Smooth muscle cell (in vitro differentiated cells): ENCODE results near the gene ULK4. TPM values are rescaled to one million over a fixed set of nuclear protein-coding genes. Genes with fewer than 3 reads are reported as not detected.
A peak's percentile ranks its signal among the peaks of the same experiment; 100 is the strongest.

Experiments used
- DNase-seq: peaks from one replicate; lab custom pipeline; 2025; ENCODE audit not compliant: unreplicated experiment; lab: John Stamatoyannopoulos, UW
- H2AFZ ChIP-seq: fragments of 200-600 bp; sonication (generic); 2 replicates; pipeline ENCODE4 v1.6.0; 2016; ENCODE audit warnings: antibody characterized with exemption, low read depth, mild to moderate bottlenecking
- H3F3A ChIP-seq: fragments of 200-600 bp; sonication (generic); 2 replicates; pipeline ENCODE4 v1.6.0; 2017; ENCODE audit warnings: antibody characterized with exemption, low read depth
- H3K27ac ChIP-seq: fragments of 200-600 bp; sonication (generic); 2 replicates; pipeline ENCODE4 v1.5.1; 2016; ENCODE audit warnings: low read depth, mild to moderate bottlenecking
- H3K27me3 ChIP-seq: fragments of 200-600 bp; sonication (generic); 2 replicates; pipeline ENCODE4 v1.6.1; 2016; ENCODE audit warnings: low read depth, mild to moderate bottlenecking
- H3K36me3 ChIP-seq: fragments of 200-600 bp; sonication (generic); 2 replicates; pipeline ENCODE4 v1.5.1; 2016; ENCODE audit warnings: low read depth
- H3K4me1 ChIP-seq: fragments of 200-600 bp; sonication (generic); 2 replicates; pipeline ENCODE4 v1.5.1; 2016; ENCODE audit warnings: low read depth
- H3K4me2 ChIP-seq: fragments of 200-600 bp; sonication (generic); 2 replicates; pipeline ENCODE4 v1.6.0; 2016; ENCODE audit warnings: mild to moderate bottlenecking
- H3K4me3 ChIP-seq: fragments of 200-600 bp; sonication (generic); 2 replicates; pipeline ENCODE4 v1.5.1; 2016; ENCODE audit warnings: mild to moderate bottlenecking
- H3K79me2 ChIP-seq: fragments of 200-600 bp; sonication (generic); 2 replicates; pipeline ENCODE4 v1.6.0; 2016; ENCODE audit warnings: low read depth, mild to moderate bottlenecking
- H3K9ac ChIP-seq: fragments of 200-600 bp; sonication (generic); 2 replicates; pipeline ENCODE4 v1.6.0; 2016; ENCODE audit warnings: low read depth
- H3K9me3 ChIP-seq: fragments of 200-600 bp; sonication (generic); replicated peaks from 2 replicates; pipeline ENCODE4 v1.5.1; 2016; ENCODE audit warnings: low read depth
- H4K20me1 ChIP-seq: fragments of 200-600 bp; sonication (generic); 2 replicates; pipeline ENCODE4 v1.6.0; 2016; ENCODE audit warnings: low read depth
- WGBS: methylation state at CpG from one replicate; pipeline ENCODE4 v1.1.7; 2016; ENCODE audit warnings: low lambda C conversion rate; 5-methylcytosine and 5-hydroxymethylcytosine counted together
- polyA plus RNA-seq: library from polyadenylated mRNA; unstranded; fragments of >200 nt; fragmentation: Nextera tagmentation; extraction: Ambion mirVana; gene quantifications from 2 replicates; pipeline ENCODE4 v1.2.1, GENCODE V29; 2016
- total RNA-seq: library from RNA; depleted of rRNA; stranded (reverse); fragments of >200 nt; gene quantifications from 2 replicates; pipeline ENCODE4 v1.2.3, GENCODE V29; 2014
- TF ChIP-seq, protein P1 (sequence below): fragments of 200-600 bp; sonication (generic); IDR thresholded peaks from 2 replicates; pipeline ENCODE4 v1.5.1; 2017; ENCODE audit warnings: borderline replicate concordance, mild to moderate bottlenecking, antibody characterized with exemption; ENCODE audit not compliant: insufficient read depth, poor library complexity, severe bottlenecking

The ULK4 gene
- total and polyA plus RNA-seq, 2 experiments from 2014 or later = 4.3 to 14.2 TPM

DNA sequence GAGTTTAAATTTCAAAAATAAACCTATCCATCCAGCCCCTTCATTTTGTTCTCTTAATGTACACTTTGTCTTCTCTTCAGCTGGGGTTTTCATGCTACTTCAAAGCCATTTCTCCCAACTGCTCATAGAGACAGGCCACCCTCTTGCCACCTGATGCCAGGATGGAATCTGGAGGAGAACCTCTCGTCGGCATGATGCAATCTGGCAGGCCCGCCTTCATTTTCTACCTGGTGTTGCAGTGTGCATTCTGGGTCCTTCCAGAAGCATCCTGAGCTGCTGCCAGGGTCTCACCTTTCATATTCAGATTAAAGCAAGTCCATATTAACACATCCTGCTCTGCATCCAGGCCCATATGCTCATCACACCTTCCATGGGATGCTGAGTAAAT, 701.8 kb downstream of the ULK4 start:
- H3K79me2 ChIP-seq = no peaks in the 10 kb centered on the region
- H4K20me1 ChIP-seq = no peaks in the 10 kb centered on the region
- DNase-seq = no peak
- no peak overlapping the region for H3K4me2 ChIP-seq
- TF ChIP-seq, protein P1, sequence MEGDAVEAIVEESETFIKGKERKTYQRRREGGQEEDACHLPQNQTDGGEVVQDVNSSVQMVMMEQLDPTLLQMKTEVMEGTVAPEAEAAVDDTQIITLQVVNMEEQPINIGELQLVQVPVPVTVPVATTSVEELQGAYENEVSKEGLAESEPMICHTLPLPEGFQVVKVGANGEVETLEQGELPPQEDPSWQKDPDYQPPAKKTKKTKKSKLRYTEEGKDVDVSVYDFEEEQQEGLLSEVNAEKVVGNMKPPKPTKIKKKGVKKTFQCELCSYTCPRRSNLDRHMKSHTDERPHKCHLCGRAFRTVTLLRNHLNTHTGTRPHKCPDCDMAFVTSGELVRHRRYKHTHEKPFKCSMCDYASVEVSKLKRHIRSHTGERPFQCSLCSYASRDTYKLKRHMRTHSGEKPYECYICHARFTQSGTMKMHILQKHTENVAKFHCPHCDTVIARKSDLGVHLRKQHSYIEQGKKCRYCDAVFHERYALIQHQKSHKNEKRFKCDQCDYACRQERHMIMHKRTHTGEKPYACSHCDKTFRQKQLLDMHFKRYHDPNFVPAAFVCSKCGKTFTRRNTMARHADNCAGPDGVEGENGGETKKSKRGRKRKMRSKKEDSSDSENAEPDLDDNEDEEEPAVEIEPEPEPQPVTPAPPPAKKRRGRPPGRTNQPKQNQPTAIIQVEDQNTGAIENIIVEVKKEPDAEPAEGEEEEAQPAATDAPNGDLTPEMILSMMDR = no peak
- 100% methylated on average over 3 of the region's 3 CpGs for WGBS
- H3K9ac ChIP-seq = no peak overlapping the region
- peaks cover 4% of the 10 kb centered on the region for H3K4me1 ChIP-seq
- H3K36me3 ChIP-seq = no peaks in the 10 kb centered on the region
- no peaks in the 10 kb centered on the region for H3F3A ChIP-seq
- H3K27me3 ChIP-seq = no peaks in the 10 kb centered on the region
- no peak overlapping the region for H3K4me3 ChIP-seq
- peak overlapping the region; percentile 7 for H3K27ac ChIP-seq
- no peaks in the 10 kb centered on the region for H3K9me3 ChIP-seq
- H2AFZ ChIP-seq = no peak overlapping the region

DNA sequence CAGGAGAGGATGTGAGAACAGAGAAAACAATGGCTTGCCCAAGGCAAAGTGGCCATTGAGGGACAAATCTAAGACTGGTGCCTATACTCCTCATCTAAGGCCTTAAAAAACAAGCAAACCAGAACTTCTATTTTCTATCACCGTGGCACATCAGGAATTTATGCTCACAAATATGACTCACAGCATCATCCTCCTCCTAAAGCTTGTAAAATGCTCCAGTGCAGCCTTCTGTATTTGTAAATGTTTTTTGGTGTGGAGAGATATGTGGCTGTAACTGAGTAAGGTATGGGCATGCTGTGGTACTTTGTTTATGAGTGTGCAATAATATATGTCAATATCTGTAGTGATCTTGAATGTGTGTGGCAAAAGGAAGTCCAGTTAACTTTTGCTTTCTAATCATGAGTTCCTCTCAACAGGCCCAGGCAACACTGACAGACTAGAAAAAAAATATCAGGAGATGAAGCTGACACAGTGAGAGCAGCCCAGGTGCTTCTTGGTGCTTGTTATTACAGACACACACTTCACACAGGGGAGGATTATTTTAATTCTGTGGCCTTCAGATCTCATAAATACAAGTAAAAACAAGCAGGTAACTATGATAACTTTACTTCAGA, 702.3 kb downstream of the ULK4 start:
- Histone ChIP-seq H3K4me1 (peaks cover 4% of the 10 kb centered on the region), H3F3A (no peaks in the 10 kb centered on the region), H3K36me3 (no peaks in the 10 kb centered on the region), H2AFZ (no peak overlapping the region), H3K4me2 (peak overlapping the region; percentile 27), H3K9me3 (no peaks in the 10 kb centered on the region), H3K79me2 (no peaks in the 10 kb centered on the region), H3K27ac (peak overlapping the region; percentile 7), H3K4me3 (no peak overlapping the region), H3K9ac (no peak overlapping the region), H4K20me1 (no peaks in the 10 kb centered on the region), H3K27me3 (no peaks in the 10 kb centered on the region)
- WGBS = 0% methylated on average over 1 of the region's 1 CpG
- DNase-seq = no peak
- TF ChIP-seq, protein P1 = no peak

DNA sequence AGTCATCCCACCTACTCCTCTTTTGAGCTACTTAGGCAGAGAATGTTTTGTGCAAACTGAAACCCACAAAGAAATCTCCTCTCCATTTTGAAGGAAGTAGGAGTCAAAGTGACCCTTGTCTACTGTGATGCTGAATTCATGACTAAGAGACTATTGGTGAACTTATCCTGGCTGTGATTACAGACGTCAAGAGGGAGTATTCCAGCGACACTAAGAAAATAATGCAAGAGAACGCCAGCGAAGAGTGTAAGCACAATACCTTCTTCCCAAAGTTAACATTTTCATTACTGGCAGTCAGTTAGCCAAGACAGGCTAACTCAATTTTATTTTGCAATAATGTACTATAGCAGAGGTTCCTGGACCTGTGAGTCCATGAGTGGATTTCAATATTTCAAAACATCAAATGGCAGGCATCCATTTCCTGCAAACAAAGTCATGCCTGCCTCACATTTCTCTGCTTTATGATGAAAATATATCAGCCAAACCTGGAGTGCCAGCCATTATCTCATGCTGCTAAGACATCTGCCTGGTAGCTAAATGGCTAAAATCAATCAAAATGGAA, 703.6 kb downstream of the ULK4 start:
- no peak overlapping the region for H3K27ac ChIP-seq
- WGBS = 74% methylated on average over 4 of the region's 4 CpGs
- H3K9ac ChIP-seq = no peak overlapping the region
- TF ChIP-seq, protein P1 = no peak
- no peaks in the 10 kb centered on the region for H3F3A ChIP-seq
- H3K27me3 ChIP-seq = no peaks in the 10 kb centered on the region
- no peaks in the 10 kb centered on the region for H3K36me3 ChIP-seq
- H4K20me1 ChIP-seq = no peaks in the 10 kb centered on the region
- H3K79me2 ChIP-seq = no peaks in the 10 kb centered on the region
- no peak overlapping the region for H3K4me2 ChIP-seq
- H3K9me3 ChIP-seq = no peaks in the 10 kb centered on the region
- H2AFZ ChIP-seq = no peak overlapping the region
- H3K4me3 ChIP-seq = no peak overlapping the region
- peaks cover 4% of the 10 kb centered on the region for H3K4me1 ChIP-seq
- no peak for DNase-seq

DNA sequence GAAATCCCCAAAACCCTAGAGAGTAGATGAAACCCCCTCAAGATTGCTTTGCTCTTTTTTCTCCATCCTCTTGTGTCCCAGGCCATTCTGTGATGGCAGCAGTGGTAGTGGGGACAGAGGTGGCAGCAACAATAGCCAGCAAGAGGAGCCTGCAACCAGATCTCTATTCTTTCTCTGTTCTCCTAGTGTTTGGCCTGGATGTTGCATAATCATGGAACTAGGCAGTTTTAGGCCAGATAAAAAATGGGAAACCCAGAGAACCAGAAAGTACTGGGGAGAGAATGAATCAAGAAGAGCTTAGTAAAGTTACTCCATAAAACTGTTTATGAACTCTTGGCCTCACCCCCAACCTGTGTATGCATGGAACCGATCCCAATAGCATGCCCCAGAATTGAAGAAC, 710.3 kb downstream of the ULK4 start:
- Histone ChIP-seq H3K79me2 (no peaks in the 10 kb centered on the region), H3K9ac (no peak overlapping the region), H3F3A (no peaks in the 10 kb centered on the region), H3K4me1 (no peaks in the 10 kb centered on the region), H4K20me1 (no peaks in the 10 kb centered on the region), H3K36me3 (no peaks in the 10 kb centered on the region), H3K4me3 (no peak overlapping the region), H3K4me2 (no peak overlapping the region), H3K27me3 (no peaks in the 10 kb centered on the region), H3K27ac (no peak overlapping the region), H3K9me3 (no peaks in the 10 kb centered on the region), H2AFZ (no peak overlapping the region)
- TF ChIP-seq, protein P1 = no peak
- 100% methylated on average over 1 of the region's 1 CpG for WGBS
- no peak for DNase-seq
